ENCODE measurements around the gene CYP24A1.

Gene CYP24A1

GRCh38 chr20:54110457-54110856 is 63.3 kb downstream of the CYP24A1 start:
- DNase-seq: no peak

DNA sequence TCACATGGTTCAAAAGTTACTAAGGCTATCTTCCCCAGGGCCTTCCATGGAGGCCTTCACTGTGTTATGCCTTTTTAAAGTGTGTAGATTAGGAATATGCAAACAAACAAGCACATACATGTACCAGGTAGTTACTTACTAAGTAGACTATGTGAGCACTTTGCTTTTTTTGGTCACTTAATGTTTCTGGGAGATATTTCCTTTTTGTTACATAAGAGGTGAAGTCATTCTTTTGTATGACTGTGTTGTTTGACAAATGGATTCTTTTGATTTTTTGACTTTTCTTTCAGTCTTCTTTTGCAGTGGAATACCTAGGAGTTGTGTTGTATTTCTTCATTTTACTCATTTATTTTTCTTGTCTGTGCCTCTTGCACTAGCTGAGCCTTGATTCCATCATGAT is 63.7 kb downstream of the CYP24A1 start:
- no peak for DNase-seq

DNA sequence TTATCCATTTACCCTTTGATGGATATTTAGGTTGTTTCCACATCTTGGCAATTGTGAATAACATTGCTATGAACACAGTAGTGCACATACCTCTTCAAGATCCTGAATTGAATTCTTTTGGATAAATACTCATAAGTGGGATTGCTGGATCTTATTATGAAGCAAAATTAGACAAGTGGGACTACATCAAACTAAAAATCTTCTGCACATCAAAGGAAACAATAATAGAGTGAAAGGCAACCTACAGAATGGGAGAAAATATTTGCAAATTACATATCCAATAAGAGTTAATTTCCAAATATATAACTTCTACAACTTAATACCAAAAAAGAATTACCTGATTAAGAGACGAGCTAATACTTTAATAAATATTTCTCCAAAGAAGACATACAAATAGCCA is 65.0 kb downstream of the CYP24A1 start:
- DNase-seq: no peak

DNA sequence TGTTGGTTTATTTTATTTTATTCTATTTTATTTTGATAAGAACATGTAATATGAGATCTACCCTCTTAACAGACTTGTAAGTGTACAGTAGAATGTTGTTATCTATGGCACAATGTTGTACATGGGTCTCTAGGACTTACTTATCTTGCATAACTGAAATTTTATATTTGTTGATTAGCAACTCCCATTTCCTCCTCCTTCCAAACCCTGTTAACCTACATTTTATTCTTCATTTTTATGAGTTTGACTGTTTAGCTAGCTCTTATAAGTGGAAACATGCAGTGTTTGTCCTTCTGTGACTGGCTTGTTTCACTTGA is 65.5 kb downstream of the CYP24A1 start:
- DNase-seq: no peak

GRCh38 chr20:54107600-54108325 is 66.0 kb downstream of the CYP24A1 start:
- DNase-seq: no peak

GRCh38 chr20:54107181-54107580 is 66.6 kb downstream of the CYP24A1 start:
- DNase-seq: no peak

DNA sequence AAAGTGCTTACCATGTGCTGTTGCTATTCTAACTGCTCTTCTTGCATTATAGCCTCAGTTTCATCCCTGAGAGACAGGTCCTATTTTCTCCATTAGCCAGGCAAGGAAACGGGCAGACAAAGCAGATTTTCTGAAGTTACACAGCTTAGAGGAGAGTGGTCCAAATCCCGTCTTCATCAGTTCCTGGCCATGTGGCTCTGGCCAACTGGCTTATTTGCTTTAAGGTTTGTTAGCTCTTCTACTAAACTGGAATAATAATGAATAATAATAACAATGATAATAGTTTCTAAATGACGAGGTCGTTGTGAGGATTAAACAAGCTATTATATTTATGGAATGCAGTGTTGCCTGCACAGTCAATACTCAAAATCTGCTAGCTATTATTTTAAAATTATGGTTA is 67.6 kb downstream of the CYP24A1 start:
- DNase-seq: no peak

DNA sequence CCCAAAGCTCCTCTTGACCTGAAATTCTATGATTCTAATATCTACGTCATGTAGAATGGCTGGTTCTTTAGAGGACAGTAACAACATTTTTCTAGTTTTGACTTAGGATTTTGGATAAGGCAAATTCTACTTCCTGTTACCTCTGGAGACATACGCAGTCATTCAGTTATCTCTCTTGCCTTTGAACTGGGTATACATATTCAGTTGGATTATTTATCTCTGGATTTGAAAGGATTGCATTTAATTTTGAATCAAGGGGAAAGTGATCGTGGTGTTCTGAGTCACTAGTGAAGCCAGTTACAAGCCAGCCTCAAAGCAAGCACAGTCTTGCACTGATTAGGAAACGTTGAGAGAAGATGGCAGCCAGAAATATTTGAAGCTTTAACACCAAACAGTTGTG is 68.1 kb downstream of the CYP24A1 start:
- no peak for DNase-seq

DNA sequence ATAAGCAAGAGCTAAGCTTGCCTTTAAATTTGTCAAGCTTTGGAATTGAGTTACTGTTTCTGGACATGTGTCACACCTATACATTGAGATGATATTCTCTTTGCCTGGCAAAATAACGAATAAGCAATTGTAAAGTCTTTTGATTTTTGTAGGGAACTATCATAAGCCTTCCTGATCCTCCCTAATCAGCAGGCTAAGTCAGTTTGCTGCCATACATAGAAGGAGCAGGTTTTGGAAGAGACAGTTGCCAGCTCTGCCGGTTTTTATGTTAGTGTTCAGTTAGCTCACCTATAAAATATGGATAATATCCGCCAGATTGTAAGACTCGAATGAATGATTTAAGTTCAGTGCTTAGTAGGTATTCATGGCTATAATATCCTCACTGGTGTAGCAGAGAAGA is 69.0 kb downstream of the CYP24A1 start:
- DNase-seq: no peak

DNA sequence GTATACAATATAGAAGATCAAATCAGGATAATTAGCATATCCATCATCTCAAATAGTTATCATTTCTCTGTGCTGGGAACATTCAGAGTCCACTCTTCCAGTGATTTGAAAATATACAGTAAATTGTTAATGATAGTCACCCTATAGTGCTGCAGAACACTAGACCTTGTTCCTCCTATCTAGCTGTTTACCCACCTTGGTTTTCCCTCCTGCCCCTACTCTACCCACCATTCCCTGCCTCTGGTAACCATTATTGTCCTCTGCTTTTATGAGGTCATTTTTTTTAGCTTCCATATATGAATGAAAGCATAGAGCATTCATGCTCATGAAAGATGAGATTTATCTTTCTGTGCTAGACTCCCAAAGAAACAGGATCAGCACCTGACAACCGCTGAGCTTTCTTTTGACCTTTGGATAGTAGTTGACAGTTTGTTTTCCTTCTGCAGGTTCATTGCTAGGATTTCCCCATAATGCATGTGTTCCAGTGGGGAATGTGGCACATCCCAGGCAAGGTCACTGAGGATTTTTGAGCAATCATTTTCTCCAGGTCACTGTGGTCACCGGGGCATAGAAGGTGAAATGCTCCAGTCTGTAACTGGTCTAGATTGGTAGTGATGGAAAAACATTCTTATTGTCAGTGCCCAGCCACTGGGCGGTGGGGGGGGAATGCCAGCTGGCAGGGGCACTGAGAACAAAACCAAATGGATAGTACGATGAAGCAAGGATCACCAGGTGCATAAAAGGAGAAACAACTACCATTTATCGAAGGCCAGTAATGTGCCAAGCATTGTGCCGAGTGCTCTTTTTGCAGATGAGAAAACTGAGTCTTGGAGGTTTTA is 69.8 kb downstream of the CYP24A1 start:
- no peak for DNase-seq
